HG03354 (cell line): ENCODE results near the gene ATP11B.
A peak's percentile ranks its signal among the peaks of the same experiment; 100 is the strongest.

ENCODE experiments used
- ATAC-seq: cut with Tn5 transposase; IDR thresholded peaks from one replicate; pipeline ENCODE4 v1.9.1; 2021; ENCODE audit warnings: mild to moderate bottlenecking; ENCODE audit not compliant: unreplicated experiment, poor library complexity, severe bottlenecking

ATP11B gene

GRCh38 chr3:182940266-182940808 is 147.0 kb downstream of the ATP11B start:
- no peak for ATAC-seq

GRCh38 chr3:182941719-182942118 is 148.4 kb downstream of the ATP11B start:
- no peak for ATAC-seq

- peak; percentile 85 for ATAC-seq
These were observed 154.6 kb downstream of the ATP11B start for GRCh38 chr3:182947888-182948287.

GRCh38 chr3:182948305-182948704 is 155.0 kb downstream of the ATP11B start:
- ATAC-seq = peak; percentile 23

GRCh38 chr3:182949688-182950087 is 156.4 kb downstream of the ATP11B start:
- no peak for ATAC-seq

GRCh38 chr3:182954553-182955235 is 161.4 kb downstream of the ATP11B start:
- peak; percentile 99 for ATAC-seq

- no peak for ATAC-seq
These were observed 163.9 kb downstream of the ATP11B start for GRCh38 chr3:182957226-182957625.

GRCh38 chr3:182957676-182958266 is 164.5 kb downstream of the ATP11B start:
- no peak for ATAC-seq

GRCh38 chr3:182959474-182960350 is 166.4 kb downstream of the ATP11B start:
- no peak for ATAC-seq

GRCh38 chr3:182962166-182962565 is 168.9 kb downstream of the ATP11B start:
- ATAC-seq = no peak

GRCh38 chr3:182964179-182964578 is 170.9 kb downstream of the ATP11B start:
- no peak for ATAC-seq

GRCh38 chr3:182965861-182966366 is 172.6 kb downstream of the ATP11B start:
- no peak for ATAC-seq

GRCh38 chr3:182967218-182968204 is 174.2 kb downstream of the ATP11B start:
- ATAC-seq = peak; percentile 61

GRCh38 chr3:182969277-182969676 is 176.0 kb downstream of the ATP11B start:
- ATAC-seq = no peak

- no peak for ATAC-seq
These were observed 176.5 kb downstream of the ATP11B start for GRCh38 chr3:182969853-182970252.

GRCh38 chr3:182970811-182971418 is 177.6 kb downstream of the ATP11B start:
- no peak for ATAC-seq
